KMS-11 (cell line): Measurements from ENCODE around the gene SLC6A1.

Experiments
- H2AFZ ChIP-seq: fragments of 200-600 bp; sonication (generic); 2 replicates; pipeline ENCODE4 v1.6.1; 2016; ENCODE audit warnings: antibody characterized with exemption, mixed run types, low read depth
- H3K27ac ChIP-seq: fragments of 200-600 bp; sonication (generic); 2 replicates; pipeline ENCODE4 v1.6.1; 2016; ENCODE audit warnings: mild to moderate bottlenecking, mixed run types
- H3K27me3 ChIP-seq: fragments of 200-600 bp; sonication (generic); 2 replicates; pipeline ENCODE4 v1.6.1; 2017; ENCODE audit warnings: mild to moderate bottlenecking, low read depth, mixed run types, moderate library complexity; ENCODE audit not compliant: insufficient read depth
- H3K36me3 ChIP-seq: fragments of 200-600 bp; sonication (generic); 2 replicates; pipeline ENCODE4 v1.6.1; 2017; ENCODE audit warnings: mild to moderate bottlenecking, mixed run types; ENCODE audit not compliant: insufficient read depth
- H3K4me1 ChIP-seq: fragments of 200-600 bp; sonication (generic); 2 replicates; pipeline ENCODE4 v1.6.1; 2016; ENCODE audit warnings: mild to moderate bottlenecking, low read depth, mixed run types; ENCODE audit not compliant: poor library complexity, severe bottlenecking
- H3K4me2 ChIP-seq: fragments of 200-600 bp; sonication (generic); 2 replicates; pipeline ENCODE4 v1.7.0; 2016; ENCODE audit warnings: mild to moderate bottlenecking, mixed run types
- H3K4me3 ChIP-seq: fragments of 200-600 bp; sonication (generic); IDR thresholded peaks from 2 replicates; pipeline ENCODE4 v1.6.1; 2017; ENCODE audit warnings: low read depth, low read length, mixed read lengths; ENCODE audit not compliant: insufficient read depth
- H3K79me2 ChIP-seq: fragments of 200-600 bp; sonication (generic); 2 replicates; pipeline ENCODE4 v1.6.1; 2016; ENCODE audit warnings: low read depth, mixed run types; ENCODE audit not compliant: insufficient read depth
- H3K9ac ChIP-seq: fragments of 200-600 bp; sonication (generic); 2 replicates; pipeline ENCODE4 v1.6.1; 2016; ENCODE audit warnings: mild to moderate bottlenecking, mixed run types
- H4K20me1 ChIP-seq: fragments of 200-600 bp; sonication (generic); 2 replicates; pipeline ENCODE4 v1.6.1; 2016; ENCODE audit warnings: mild to moderate bottlenecking, mixed run types; ENCODE audit not compliant: insufficient read depth
- TF ChIP-seq, protein P1 (sequence below): fragments of 200-600 bp; sonication (generic); conservative IDR thresholded peaks from 2 replicates; pipeline ENCODE4 v1.6.1; 2017; ENCODE audit warnings: low read depth, mild to moderate bottlenecking, antibody characterized with exemption, low read length, moderate library complexity, mixed read lengths

Gene SLC6A1

GRCh38 chr3:10948326-10948725, 44.2 kb upstream of the SLC6A1 start:
- no peaks in the 10 kb centered on the region for H3K27me3 ChIP-seq
- no peak overlapping the region for H3K27ac ChIP-seq
- no peaks in the 10 kb centered on the region for H3K36me3 ChIP-seq
- H3K4me3 ChIP-seq = no peak overlapping the region
- no peak overlapping the region for H2AFZ ChIP-seq
- no peaks in the 10 kb centered on the region for H4K20me1 ChIP-seq
- no peaks in the 10 kb centered on the region for H3K79me2 ChIP-seq
- no peaks in the 10 kb centered on the region for H3K4me1 ChIP-seq
- H3K9ac ChIP-seq = no peak overlapping the region
- TF ChIP-seq, protein P1, sequence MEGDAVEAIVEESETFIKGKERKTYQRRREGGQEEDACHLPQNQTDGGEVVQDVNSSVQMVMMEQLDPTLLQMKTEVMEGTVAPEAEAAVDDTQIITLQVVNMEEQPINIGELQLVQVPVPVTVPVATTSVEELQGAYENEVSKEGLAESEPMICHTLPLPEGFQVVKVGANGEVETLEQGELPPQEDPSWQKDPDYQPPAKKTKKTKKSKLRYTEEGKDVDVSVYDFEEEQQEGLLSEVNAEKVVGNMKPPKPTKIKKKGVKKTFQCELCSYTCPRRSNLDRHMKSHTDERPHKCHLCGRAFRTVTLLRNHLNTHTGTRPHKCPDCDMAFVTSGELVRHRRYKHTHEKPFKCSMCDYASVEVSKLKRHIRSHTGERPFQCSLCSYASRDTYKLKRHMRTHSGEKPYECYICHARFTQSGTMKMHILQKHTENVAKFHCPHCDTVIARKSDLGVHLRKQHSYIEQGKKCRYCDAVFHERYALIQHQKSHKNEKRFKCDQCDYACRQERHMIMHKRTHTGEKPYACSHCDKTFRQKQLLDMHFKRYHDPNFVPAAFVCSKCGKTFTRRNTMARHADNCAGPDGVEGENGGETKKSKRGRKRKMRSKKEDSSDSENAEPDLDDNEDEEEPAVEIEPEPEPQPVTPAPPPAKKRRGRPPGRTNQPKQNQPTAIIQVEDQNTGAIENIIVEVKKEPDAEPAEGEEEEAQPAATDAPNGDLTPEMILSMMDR = no peak
- H3K4me2 ChIP-seq = no peak overlapping the region

DNA sequence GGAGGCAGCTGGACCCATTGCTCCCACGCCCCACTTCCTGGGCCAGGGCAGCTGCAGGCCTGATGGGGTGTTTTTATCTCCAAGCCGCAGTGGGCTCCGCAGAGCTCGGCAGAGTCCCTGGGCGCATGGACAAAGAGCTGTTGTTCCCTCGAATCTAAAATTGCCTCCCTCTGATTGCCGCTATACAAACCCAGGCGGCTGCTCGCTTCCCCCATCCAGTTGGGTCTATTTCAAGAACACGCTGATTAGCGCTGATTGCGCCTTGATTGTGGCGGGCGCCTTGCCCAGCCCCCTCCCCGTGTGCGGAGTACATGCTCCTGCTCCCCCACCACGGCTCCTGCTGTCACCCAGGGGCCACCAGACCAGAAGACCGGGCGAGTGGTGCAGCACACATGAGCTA, 43.4 kb upstream of the SLC6A1 start:
- Histone ChIP-seq H3K4me1 (no peaks in the 10 kb centered on the region), H4K20me1 (no peaks in the 10 kb centered on the region), H3K27me3 (no peaks in the 10 kb centered on the region), H2AFZ (no peak overlapping the region), H3K4me2 (no peak overlapping the region), H3K9ac (no peak overlapping the region), H3K27ac (no peak overlapping the region), H3K4me3 (no peak overlapping the region), H3K36me3 (no peaks in the 10 kb centered on the region), H3K79me2 (no peaks in the 10 kb centered on the region)
- TF ChIP-seq, protein P1 = no peak

GRCh38 chr3:10950476-10951294, 41.9 kb upstream of the SLC6A1 start:
- Histone ChIP-seq H3K4me3 (no peak overlapping the region), H3K27ac (no peak overlapping the region), H3K4me2 (no peak overlapping the region), H4K20me1 (no peaks in the 10 kb centered on the region), H3K9ac (no peak overlapping the region), H3K4me1 (no peaks in the 10 kb centered on the region), H2AFZ (no peak overlapping the region), H3K27me3 (no peaks in the 10 kb centered on the region), H3K79me2 (no peaks in the 10 kb centered on the region), H3K36me3 (no peaks in the 10 kb centered on the region)
- TF ChIP-seq, protein P1 = peak; percentile 37; the same call in 1 of the 2 replicates

DNA sequence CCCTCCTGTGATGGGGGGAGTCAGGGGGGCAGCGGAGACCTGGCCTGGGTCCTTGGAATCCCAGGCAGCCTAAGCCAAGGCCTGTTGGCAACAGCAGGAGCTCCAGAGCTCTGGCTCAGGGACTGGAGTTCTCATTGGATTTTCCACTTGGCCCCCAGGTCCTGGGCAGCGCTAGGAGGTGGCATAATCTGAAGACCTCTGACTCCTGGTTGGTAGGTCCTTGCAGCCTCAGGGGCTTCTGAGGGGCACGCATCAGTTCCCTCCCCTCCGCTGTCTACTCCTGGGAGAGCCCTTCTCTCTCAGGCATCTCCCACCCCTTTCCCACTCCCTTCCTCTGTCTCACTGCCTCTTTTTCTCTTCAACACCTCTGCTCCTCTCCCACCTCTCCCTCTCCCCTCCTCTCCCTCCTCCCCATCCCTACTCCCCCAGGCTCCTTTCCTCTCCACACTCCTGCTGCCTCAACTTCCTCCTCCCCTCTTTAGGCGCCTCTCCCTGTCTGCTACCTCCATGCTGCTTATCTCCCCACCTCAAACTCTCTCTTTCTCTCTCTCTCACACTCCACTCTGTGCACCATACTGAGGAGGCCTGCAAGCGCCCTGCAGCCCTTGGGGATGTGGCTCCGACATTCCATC, 41.1 kb upstream of the SLC6A1 start:
- Histone ChIP-seq H3K36me3 (no peaks in the 10 kb centered on the region), H3K4me1 (no peaks in the 10 kb centered on the region), H3K9ac (no peak overlapping the region), H4K20me1 (no peaks in the 10 kb centered on the region), H3K27ac (no peak overlapping the region), H3K27me3 (no peaks in the 10 kb centered on the region), H2AFZ (no peak overlapping the region), H3K4me3 (no peak overlapping the region), H3K79me2 (no peaks in the 10 kb centered on the region), H3K4me2 (no peak overlapping the region)
- TF ChIP-seq, protein P1 = no peak
